ENCODE measurements around the gene BCAP31. TPM values are rescaled to one million over a fixed set of nuclear protein-coding genes. Genes with fewer than 3 reads are reported as not detected.
A peak's percentile ranks its signal among the peaks of the same experiment; 100 is the strongest.

BCAP31 gene
- total and polyA plus RNA-seq, 9 donors, result 53.7 to 195 (median 135) TPM

- Histone ChIP-seq H3K4me1 (ENCODE audit: insufficient read depth) (no peaks in the 10 kb centered on the region), H3K36me3 (no peaks in the 10 kb centered on the region), H3K9me3 (no peaks in the 10 kb centered on the region), H3K4me3 (no peak overlapping the region), H3K27ac (no peak overlapping the region), H3K27me3 (no peaks in the 10 kb centered on the region)
- intact Hi-C loops (cut with DNase I), result no loop called here
- WGBS, 3 donors, result 72 to 76% (median 75%) methylated on average over 12 of the region's 12 CpGs
- DNase-seq, result peak in 1 of 5 donors; percentile 0
- TF ChIP-seq POLR2A (IDR thresholded peaks at IDR 0.05) (no peak), EP300 (IDR thresholded peaks at IDR 0.05) (no peak)
- TF ChIP-seq, protein P1, sequence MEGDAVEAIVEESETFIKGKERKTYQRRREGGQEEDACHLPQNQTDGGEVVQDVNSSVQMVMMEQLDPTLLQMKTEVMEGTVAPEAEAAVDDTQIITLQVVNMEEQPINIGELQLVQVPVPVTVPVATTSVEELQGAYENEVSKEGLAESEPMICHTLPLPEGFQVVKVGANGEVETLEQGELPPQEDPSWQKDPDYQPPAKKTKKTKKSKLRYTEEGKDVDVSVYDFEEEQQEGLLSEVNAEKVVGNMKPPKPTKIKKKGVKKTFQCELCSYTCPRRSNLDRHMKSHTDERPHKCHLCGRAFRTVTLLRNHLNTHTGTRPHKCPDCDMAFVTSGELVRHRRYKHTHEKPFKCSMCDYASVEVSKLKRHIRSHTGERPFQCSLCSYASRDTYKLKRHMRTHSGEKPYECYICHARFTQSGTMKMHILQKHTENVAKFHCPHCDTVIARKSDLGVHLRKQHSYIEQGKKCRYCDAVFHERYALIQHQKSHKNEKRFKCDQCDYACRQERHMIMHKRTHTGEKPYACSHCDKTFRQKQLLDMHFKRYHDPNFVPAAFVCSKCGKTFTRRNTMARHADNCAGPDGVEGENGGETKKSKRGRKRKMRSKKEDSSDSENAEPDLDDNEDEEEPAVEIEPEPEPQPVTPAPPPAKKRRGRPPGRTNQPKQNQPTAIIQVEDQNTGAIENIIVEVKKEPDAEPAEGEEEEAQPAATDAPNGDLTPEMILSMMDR (IDR thresholded peaks at IDR 0.05), result no peak
These were observed 43.0 kb downstream of the BCAP31 start for GRCh38 chrX:153681175-153681574.

DNA sequence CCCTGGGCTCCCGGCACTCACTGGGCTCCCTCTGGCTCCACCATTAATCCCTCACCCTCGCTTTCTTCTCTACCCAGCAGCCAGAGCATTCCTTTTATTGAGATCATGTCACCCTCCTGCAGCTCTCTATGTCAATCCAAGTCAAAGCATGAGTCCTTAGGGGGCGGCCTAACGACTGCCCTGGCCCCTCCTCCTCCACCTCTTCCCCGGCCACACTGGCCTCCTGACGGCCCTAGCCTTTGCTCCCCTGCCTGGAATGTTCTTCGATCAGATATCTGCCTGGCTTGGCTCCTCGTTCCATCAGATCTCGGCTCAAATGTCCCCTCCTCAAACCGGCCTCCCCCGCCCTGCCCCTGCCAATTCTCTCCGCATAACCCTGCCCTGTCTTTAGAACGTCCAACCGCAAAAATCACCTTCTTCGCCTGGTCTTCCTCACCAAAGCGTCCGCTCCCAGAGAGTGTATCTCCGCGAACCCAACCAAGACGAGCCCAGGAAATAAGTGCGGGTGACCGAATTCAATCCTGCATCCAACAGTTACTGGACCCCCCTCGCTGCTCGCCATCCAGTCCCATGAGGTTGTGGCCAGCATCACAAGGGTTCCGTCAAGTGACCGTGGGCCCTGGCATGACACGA is 49.9 kb downstream of the BCAP31 start:
- no peak for TF ChIP-seq POLR2A (IDR thresholded peaks at IDR 0.05)
- TF ChIP-seq EP300 (IDR thresholded peaks at IDR 0.05), result no peak
- TF ChIP-seq, protein P1 (IDR thresholded peaks at IDR 0.05), result no peak
- Histone ChIP-seq H3K4me1 (ENCODE audit: insufficient read depth) (no peaks in the 10 kb centered on the region), H3K27ac (no peak overlapping the region), H3K4me3 (no peak overlapping the region), H3K36me3 (no peaks in the 10 kb centered on the region), H3K9me3 (no peaks in the 10 kb centered on the region), H3K27me3 (no peaks in the 10 kb centered on the region)
- no peak for DNase-seq
- 78 to 84% (median 80%) methylated on average over 27 of the region's 27 CpGs for WGBS, 3 donors
- intact Hi-C loops (cut with DNase I), result no loop called here

GRCh38 chrX:153673428-153674218 is 50.6 kb downstream of the BCAP31 start, which contains the start of gene PNCK:
TSS of gene PNCK (minus strand) at chrX:153673813. CDS start at chrX:153673076, 737 bp downstream.
- H3K27me3 ChIP-seq, result no peaks in the 10 kb centered on the region
- TF ChIP-seq, protein P1 (IDR thresholded peaks at IDR 0.05), result no peak
- TF ChIP-seq EP300 (IDR thresholded peaks at IDR 0.05) (no peak), POLR2A (IDR thresholded peaks at IDR 0.05) (no peak)
- 38 to 52% (median 39%) methylated on average over 60 to 98 of the region's 98 CpGs for WGBS, 3 donors
- no peak for DNase-seq
- no peaks in the 10 kb centered on the region for H3K4me1 ChIP-seq (ENCODE audit: insufficient read depth)
- H3K36me3 ChIP-seq, result no peaks in the 10 kb centered on the region
- no peak within 1 kb of the TSS for H3K4me3 ChIP-seq
- H3K9me3 ChIP-seq, result no peaks in the 10 kb centered on the region
- intact Hi-C loops (cut with DNase I), result no loop called here
- no peak within 1 kb of the TSS for H3K27ac ChIP-seq

- no peak overlapping the region for H3K4me3 ChIP-seq
- no peak overlapping the region for H3K27ac ChIP-seq
- no peaks in the 10 kb centered on the region for H3K9me3 ChIP-seq
- intact Hi-C loops (cut with DNase I), result no loop called here
- TF ChIP-seq POLR2A (IDR thresholded peaks at IDR 0.05) (no peak), EP300 (IDR thresholded peaks at IDR 0.05) (no peak)
- TF ChIP-seq, protein P1 (IDR thresholded peaks at IDR 0.05), result no peak
- 44 to 66% (median 56%) methylated on average over 49 to 53 of the region's 53 CpGs for WGBS, 3 donors
- H3K36me3 ChIP-seq, result no peaks in the 10 kb centered on the region
- no peaks in the 10 kb centered on the region for H3K27me3 ChIP-seq
- peak in 2 of 5 donors; percentile 39 to 50 for DNase-seq
- H3K4me1 ChIP-seq (ENCODE audit: insufficient read depth), result no peaks in the 10 kb centered on the region
These were observed 51.4 kb downstream of the BCAP31 start for GRCh38 chrX:153672531-153673427.

Measured in ovary (tissue), 9 donors.